ENCODE measurements around the gene CES5A.
"Not testable (repeated sequence)": the region's sequence is repeated elsewhere in the genome, so short reads cannot be mapped to it uniquely, and the experiment has no call there.

The CES5A gene

DNA sequence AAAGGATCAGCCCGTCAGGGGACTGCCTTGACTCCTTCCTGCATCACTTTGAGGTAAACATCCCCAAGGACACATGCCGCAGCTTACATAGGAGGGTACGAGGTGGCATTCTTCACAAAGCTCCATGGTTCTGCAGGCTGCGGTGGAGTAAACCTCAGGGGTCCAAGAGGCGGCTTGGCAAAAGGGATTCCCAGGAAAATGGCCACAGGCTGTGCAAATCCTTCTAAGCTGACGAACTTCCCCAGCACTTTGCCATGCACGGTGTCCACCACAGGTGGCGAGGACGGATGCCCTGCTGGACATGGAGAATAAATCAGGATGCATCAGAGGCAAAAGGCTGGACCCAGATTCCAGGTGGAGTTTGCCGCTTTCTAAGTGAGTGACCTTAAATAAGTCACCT lies 46.5 kb downstream of the CES5A start:
- no peak for DNase-seq (ENCODE audit: low spot score)

DNA sequence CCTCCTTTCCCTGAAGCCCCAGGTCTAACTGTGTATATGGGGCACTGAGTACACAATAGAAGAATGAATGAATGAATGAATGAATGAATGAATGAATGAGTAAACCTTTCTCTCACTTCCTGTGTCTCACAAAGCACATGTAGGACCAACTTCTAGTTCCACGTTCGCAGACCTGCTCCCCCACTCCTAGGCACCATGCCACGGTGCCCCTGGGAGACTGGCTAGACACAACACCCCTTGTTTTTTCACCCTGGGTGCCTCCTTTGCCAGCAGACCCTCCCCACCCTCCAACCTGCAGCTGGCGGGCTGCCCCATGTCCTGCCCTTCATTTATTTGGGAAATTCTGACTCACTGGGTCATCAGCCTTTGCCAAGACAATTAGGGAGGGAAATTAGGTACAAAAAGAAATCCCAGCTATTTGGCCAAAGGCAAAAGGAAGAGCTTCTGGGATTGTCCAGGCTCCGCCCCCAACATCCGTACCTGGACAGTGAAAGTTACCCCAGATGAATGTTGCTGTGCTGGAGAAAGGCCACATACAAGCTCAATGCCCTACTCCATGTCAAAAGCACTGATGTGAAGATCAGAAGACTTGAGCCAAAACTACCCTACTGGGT lies 50.0 kb downstream of the CES5A start:
- DNase-seq (ENCODE audit: low spot score), result no peak

DNA sequence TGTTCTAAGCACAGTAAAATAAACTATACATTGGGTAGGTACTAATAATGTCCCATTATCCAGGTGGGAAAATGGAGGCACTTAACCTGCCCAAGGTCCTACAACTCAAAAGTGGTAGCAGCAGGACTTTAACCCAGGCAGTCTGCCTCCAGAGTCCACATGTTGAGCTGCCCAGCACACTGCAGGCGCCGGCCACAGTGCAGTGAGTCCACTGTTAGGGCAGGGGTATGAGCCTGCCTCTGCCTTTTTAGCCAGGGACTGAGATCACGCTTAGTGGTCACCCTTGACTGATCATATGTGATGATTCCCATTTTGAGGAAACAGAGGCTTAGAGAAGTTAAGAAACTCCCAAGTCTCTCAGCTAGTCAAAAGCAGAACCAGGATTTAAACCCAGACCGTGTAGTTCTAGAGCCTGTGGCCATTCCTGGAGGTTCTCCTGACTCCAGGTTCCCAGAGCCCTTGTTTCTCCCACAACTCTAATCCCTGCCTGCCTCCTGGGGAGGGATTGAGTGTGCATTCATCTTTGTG lies 50.6 kb downstream of the CES5A start:
- DNase-seq (ENCODE audit: low spot score), result no peak

DNA sequence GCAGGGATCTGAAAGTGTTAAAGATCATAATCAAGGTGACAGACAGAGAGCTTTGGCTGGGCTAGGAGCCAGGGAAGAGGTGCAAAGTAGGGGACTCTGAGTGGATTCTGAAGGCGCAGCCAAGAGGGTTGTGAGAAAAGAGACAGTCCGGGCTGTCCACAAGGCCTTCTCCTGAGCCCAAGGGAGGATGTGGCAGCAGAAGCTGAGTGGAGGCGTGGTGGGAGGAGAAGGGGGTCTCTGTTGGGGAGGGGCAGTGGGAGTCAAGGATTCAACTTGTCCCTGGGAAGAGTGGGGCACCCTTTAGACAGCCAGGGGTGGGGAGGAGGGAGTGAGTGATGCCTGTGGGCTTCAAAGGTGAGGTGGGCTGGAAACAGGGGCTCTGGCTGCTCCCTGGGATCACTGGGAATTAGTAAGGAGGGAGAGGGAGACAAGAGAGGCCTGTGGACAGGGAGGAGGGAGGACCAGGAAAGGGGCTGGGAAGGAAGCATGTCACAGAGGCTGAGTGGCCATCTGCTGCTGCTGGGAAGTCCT lies 52.8 kb downstream of the CES5A start:
- no peak for DNase-seq (ENCODE audit: low spot score)

DNA sequence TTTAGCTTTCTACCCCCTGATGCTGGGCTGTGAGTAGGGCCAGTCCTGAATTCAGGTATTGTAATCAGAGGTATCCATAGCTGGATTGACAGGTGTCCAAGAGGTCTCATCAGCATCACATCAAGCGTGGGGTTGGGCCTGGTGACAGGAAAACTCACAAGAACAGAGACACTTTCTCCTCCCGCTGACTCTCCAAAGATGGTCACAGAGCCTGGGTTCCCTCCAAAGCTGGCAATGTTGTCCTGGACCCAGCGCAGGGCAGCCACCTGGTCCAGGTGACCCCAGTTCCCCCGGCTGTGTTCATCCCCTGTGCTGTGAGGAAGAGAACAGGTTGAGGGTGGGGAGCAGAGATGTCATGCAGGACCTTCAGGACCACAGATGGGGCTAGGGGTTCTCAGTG lies 54.0 kb downstream of the CES5A start:
- no peak for DNase-seq (ENCODE audit: low spot score)

DNA sequence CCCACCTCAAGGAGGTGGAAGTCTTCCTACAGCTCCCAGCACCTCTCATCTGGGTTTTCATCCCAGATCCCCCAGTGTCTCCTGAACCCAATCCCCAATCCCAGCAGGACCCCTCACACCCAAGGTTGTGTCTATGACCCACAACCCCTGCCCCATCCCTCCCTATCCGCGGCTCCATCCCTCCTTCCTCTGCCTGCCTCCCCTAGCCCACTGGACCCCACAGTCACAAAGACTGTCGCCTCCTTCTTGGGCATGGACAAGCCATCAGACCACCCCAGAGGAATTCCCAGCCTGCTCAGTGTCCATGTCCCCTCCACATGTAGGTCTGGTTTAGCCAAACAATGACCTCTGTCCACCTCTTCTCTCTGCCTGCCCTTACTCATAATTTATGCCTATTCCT lies 54.6 kb downstream of the CES5A start:
- DNase-seq (ENCODE audit: low spot score), result no peak

DNA sequence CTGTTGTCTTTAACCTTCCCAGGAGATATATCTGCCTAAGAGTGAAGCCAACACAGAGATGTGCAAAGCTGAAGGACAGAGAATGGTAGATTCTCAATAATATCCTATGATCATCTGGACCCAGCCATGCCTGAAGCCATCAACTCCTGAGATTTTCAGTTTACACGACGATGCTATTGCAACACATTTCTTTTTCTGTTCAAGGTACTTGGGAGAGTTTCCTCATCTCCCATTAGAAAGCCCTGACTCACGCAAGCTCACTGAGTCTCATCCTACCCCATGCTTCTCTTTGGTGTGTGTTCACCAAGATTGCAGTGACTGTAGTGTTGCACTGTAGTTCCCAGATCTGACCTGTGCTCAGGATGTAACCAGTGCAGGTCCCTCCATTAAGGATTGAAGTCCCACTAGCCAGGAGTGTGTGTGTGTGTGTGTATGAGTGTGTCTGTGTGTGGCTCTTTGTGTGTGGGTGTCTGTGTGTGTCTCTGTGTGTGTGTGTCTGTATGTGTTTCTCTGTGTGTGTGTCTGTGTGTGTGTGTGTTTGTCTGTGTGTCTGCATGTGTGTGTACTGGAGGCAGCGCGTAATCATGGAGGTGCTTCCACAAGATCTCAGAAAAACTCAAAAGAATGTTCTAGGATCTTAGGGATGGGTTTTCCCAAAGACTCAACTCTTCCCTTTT lies 57.8 kb downstream of the CES5A start:
- DNase-seq (ENCODE audit: low spot score), result no peak

DNA sequence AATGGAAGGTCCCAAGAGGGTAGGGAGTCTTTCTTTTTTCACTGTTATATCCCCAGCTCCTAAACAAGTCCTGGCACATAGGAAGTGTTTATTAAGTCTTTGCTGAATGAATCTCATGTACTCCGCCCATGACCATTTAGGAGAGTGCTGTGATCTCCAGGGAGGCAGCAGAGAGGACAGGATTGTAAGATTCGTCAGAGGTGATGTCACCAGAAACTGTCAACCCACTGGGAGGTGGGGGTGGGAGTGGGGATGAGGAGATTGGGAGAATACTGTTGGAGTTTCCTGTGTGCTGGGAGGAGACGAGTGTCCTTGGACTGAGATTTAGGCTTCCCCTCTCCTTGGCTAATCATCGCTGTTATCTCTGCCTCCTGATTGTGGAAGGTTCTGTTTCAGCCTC lies 59.0 kb downstream of the CES5A start:
- not testable (repeated sequence) for DNase-seq (ENCODE audit: low spot score)

DNA sequence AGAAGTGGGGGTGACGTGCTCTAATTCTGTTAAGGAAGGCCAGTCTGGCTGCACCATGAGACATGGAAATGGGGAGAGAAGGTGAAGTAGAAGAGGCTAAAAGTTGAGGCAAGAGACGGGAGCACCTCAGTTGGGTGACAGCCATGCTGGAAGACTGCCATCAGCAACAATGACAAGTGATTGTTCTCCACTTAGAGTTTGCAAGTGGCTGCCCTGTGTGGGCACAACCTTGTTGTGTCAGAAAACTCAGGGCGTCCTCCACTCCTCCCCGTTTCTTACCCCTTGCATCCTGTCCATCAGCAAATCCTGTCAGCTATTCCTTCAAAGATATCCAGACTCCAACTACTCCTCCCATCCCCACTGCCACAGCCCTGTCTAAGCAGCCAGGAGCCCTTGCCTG lies 59.9 kb downstream of the CES5A start:
- DNase-seq (ENCODE audit: low spot score), result no peak

DNA sequence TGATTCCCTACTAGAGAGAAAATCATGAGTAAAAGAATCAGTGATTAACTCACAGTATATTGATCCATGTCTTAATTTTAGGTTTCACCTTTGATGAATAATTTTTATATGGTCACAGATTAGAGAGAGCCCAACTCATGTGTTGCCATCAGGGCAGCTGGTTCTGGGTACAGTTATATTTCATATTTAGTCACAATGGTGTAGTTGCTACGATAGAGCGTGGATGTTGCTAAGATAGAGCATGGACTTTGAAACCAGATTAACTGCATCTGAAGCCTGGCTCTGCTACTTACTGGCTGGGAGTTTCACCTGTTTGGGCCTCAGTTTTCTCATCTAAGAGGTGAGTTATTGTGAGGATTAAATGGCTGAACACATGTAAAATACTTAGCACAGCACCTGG lies 61.0 kb downstream of the CES5A start:
- DNase-seq (ENCODE audit: low spot score), result not testable (repeated sequence)

DNA sequence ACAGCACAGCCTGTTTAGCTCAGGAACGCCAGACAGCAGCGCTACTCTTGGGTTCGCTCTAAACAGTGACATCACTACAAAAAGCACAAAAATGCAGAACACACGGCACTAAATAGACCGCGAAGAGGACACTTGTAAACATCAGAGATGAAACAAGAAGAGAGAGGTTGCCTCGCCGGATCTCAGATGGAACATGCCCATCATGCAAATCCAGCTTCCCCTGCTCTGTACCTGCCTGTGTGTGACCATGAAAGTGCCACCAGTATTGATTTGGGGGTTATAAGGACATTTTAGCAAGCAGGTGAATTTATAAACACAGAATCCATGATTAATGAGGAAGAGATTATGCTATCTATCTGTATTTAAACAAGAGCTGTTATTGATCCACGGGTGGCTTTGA lies 61.4 kb downstream of the CES5A start:
- DNase-seq (ENCODE audit: low spot score), result not testable (repeated sequence)

DNA sequence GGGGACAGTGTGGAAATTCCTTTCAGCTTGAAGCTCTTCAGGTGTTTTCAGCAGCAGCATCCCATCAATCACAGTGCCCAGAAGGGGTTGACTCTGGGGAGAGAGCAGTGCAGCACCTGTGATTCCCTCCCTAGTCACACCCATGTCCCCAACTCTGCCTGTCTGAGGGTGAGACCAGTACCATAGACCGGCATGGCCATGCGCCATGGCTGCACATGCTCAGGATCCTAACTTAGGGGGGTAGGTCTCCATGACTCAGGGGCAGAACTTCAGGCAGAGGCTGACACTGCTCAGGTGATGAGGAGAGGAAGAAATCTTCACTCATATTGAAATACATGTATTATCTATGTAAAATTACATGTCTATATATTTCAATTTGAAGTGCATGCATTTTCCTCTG lies 62.2 kb downstream of the CES5A start:
- no peak for DNase-seq (ENCODE audit: low spot score)

DNA sequence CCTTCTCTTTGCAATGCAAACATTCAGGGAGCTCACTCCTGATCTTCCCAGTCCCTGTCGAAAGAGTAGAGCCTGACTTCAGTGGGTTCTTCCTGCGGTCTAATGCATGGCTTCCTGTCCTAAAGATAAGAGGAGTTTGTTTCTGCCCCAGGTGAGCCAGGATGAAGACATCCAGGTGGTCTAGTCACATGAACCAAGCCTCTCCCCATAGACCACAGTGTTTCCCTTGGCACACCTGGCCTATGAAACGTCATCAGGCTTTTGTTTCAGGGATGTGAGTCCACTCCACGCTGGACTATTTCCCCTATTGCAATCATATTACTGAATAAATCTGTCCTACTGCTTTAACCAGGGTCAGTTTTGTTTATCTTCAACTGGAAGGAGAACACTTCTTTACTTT lies 63.4 kb downstream of the CES5A start:
- no peak for DNase-seq (ENCODE audit: low spot score)

DNA sequence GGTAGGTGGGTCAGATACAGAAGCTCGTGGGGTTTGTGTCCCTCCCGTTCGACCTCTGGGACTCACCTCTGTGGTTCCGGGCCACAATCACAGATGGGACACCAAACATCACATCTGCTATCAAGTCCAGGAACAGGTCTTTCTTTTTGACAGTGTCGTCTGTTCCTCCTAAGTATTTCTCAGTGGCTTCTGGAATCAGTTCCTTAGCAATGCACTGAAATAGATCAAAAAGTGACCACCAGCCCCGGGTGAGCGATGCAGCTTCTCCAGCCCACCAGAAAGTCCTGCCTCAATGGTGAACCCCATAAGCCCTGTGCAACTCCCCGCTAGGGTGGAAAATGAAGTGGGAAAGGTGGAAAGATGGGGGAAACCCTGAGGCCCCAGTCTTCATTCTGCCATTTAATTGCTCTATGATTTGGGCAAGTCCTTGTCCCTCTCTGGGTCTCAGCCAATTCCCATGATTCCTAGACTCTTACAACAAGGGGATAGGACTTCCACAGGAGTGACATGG lies 64.7 kb downstream of the CES5A start:
- no peak for DNase-seq (ENCODE audit: low spot score)

DNA sequence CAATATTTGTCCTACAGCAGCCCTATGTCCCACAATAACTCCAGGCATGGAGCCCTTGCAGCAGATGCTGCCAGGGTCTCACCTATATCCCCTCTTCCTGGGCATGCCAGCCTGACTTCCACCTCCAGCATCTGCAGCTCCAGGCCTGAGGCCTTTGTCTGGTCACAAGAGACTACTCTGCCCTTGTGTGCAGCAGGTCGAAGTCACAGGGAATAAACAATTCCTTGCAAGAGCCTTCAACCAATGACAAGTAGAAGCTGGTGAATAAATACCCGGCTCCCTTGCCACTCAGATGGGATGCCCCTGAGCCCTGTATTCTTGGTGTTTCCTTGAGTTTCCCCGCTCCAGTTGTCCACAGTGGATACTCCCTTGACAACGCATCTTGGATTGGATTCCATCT lies 65.3 kb downstream of the CES5A start:
- DNase-seq (ENCODE audit: low spot score), result no peak

DNA sequence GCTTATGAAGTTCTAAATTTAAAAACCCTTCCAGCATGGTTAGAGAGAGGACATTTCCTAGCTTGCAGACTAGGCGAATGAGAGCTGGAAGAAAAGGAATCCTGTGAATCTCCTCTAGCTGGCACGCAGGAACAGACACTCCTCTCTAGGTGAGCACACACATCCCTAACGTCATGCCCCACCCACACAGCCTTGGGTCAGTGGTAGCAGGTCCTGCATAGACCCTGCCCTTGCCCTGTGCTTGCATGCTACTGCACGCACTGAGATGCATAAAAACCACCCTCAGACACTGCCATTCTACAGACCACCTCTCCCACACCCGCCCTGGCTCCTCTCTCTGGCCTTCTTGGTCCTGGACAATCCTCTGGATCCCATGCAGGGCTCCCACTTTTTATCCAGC lies 65.8 kb downstream of the CES5A start:
- DNase-seq (ENCODE audit: low spot score), result no peak

DNA sequence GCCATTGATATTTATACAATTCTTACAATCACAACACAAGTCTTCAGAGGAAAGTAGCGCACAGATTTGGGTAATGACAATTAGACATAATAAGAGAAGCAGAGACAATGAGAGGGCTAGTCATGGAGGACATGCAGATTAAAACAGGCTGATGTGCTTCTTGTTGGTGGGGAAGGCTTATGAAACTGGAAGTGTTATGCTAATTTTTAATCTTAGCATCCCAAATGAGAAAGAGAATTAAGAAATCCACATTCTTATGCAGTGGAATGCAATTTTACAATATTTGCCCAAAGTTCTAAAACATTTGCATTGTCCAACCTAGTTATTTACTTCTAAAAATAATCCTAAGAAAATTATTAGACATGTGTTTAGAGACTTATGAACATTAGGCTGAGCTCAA lies 66.9 kb downstream of the CES5A start:
- DNase-seq (ENCODE audit: low spot score), result not testable (repeated sequence)

DNA sequence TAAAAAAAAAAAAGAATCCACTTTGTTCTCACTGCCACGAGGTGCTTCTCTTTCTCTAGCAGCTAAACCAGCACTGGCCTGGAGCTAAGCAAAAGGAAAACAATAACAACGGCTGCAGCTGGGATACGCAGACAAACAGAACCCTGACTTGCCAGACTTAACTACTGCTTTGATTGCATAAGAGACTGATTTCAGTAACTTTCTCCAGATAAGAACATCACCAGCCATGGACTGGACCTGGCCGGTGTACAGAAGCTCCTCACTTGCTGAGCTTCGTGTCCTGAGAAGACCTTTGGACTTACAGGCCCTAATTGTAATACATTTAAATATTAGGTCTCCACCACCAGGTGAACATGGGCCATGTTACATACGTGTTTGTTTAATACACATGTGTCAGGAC lies 70.1 kb downstream of the CES5A start:
- not testable (repeated sequence) for DNase-seq (ENCODE audit: low spot score)

DNA sequence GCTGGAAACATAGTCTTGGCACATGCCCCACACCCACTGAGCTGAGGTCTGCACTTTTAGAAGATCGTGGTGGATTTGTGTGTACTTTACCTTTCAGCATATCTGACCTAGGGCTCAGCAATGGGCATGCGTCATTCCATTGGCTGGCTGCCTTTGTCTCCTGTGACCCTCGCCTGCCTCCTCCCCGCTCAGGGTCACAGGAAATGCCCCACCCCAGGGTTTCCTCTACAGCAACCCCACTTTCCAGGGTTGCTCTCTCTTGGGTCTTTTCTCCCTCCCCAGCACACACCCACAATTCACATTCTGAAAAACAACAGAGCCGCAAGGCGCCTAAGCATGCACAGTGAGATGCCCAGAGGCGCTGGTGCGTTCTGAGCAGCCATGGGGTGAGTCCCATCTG lies 71.5 kb downstream of the CES5A start:
- not testable (repeated sequence) for DNase-seq (ENCODE audit: low spot score)

Data from HuH-7 (cell line).